Breast epithelium (tissue), 4 donors: ENCODE data around the gene MBIP. TPM values are rescaled to one million over a fixed set of nuclear protein-coding genes. Genes with fewer than 3 reads are reported as not detected.

ENCODE experiments used
- DNase-seq, 2 donors: peaks; one replicate each; pipeline ENCODE4 v3.0.0-alpha.2; 2019; ENCODE audit warnings: low spot score in 2 of 2
- H3K27ac ChIP-seq, 2 donors: fragments of 200-600 bp; sonication (generic) in 1 of 2; one replicate each; pipeline ENCODE4 v1.5.1; 2016 to 2019; ENCODE audit warnings: mild to moderate bottlenecking in 1 of 2
- H3K27me3 ChIP-seq, 2 donors: fragments of 200-600 bp; sonication (generic) in 1 of 2; one replicate each; pipeline versions ENCODE4 v1.5.1 to v1.6.0; 2017 to 2019; ENCODE audit warnings: control low read depth in 1 of 2, mild to moderate bottlenecking in 1 of 2
- H3K36me3 ChIP-seq: fragments of 200-600 bp; one replicate; pipeline ENCODE4 v1.5.1; 2019
- H3K4me1 ChIP-seq, 2 donors: fragments of 200-600 bp; sonication (generic); one replicate each; pipeline ENCODE4 v1.5.1; 2016 to 2019; ENCODE audit warnings: control low read depth in 1 of 2
- H3K4me3 ChIP-seq, 3 donors: fragments of 200-600 bp; sonication (generic); 1 replicate in 2 of 3; 2 replicates in 1 of 3; pipeline ENCODE4 v1.5.1; 2016 to 2019; ENCODE audit warnings: mild to moderate bottlenecking in 3 of 3, moderate library complexity in 2 of 3
- H3K9me3 ChIP-seq, 2 donors: fragments of 200-600 bp; sonication (generic) in 1 of 2; one replicate each; pipeline ENCODE4 v1.5.1; 2016 to 2019; ENCODE audit warnings: control low read depth in 1 of 2
- CTCF ChIP-seq, 3 donors: fragments of 450-650 bp; IDR thresholded peaks; one replicate each; pipeline ENCODE4 v1.5.1; 2016 to 2017; ENCODE audit warnings: antibody characterized with exemption in 3 of 3, mild to moderate bottlenecking in 3 of 3, moderate library complexity in 3 of 3
- POLR2A ChIP-seq: fragments of 450-650 bp; IDR thresholded peaks from one replicate; pipeline ENCODE4 v1.6.1; 2016; ENCODE audit warnings: antibody characterized with exemption, mild to moderate bottlenecking, moderate library complexity
- POLR2AphosphoS5 ChIP-seq, 3 donors: sonication (generic); formaldehyde crosslinking; IDR thresholded peaks; one replicate each; pipeline ENCODE4 v1.6.1; 2017; ENCODE audit warnings: antibody characterized with exemption in 3 of 3
- intact Hi-C: fragments of 100-400 bp; cut with DNase I; formaldehyde crosslinking; loops from one replicate; pipeline ENCODE4 v1.15.1; 2023; ENCODE audit warnings: low total_unique reads
- total RNA-seq, 3 donors: library from RNA; depleted of rRNA; stranded (reverse); fragments of >200 nt; gene quantifications; one replicate each; pipeline ENCODE4 v1.1.0, GENCODE V29; 2016

MBIP gene
- total RNA-seq, result 10 to 100 TPM; 19.0 to 33.1 (median 20.3) TPM

- Histone ChIP-seq H3K4me1 (no peaks in the 10 kb centered on the region), H3K4me3 (peak within 1 kb of the TSS; percentile 59 to 89 (median 76)), H3K36me3 (no peaks in the 10 kb centered on the region), H3K27ac (peak within 1 kb of the TSS; percentile 90 to 91), H3K27me3 (no peaks in the 10 kb centered on the region), H3K9me3 (no peaks in the 10 kb centered on the region)
- intact Hi-C loops, result no loop called here
- peak; percentile 58 for TF ChIP-seq POLR2A
- peak; percentile 29 to 79 (median 68) for TF ChIP-seq POLR2AphosphoS5 (IDR thresholded peaks at IDR 0.05)
- TF ChIP-seq CTCF (IDR thresholded peaks at IDR 0.05), result no peak
- DNase-seq, result peak; percentile 87 to 93
These were observed at the start of gene MBIP for GRCh38 chr14:36320200-36320896. Gene MBIP, minus strand, starts transcription at chr14:36320637. Its CDS starts 49 bp downstream, at chr14:36320588.

- Histone ChIP-seq H3K4me1 (no peaks in the 10 kb centered on the region), H3K4me3 (no peak overlapping the region), H3K9me3 (no peaks in the 10 kb centered on the region), H3K27ac (no peak overlapping the region), H3K36me3 (no peaks in the 10 kb centered on the region), H3K27me3 (no peaks in the 10 kb centered on the region)
- DNase-seq, result no peak
- intact Hi-C loops, result no loop called here
- TF ChIP-seq CTCF (IDR thresholded peaks at IDR 0.05) (no peak), POLR2A (no peak), POLR2AphosphoS5 (IDR thresholded peaks at IDR 0.05) (no peak)
These were observed 47.7 kb upstream of the MBIP start for GRCh38 chr14:36367985-36368774.

GRCh38 chr14:36365766-36366165 lies 45.3 kb upstream of the MBIP start:
- DNase-seq, result no peak
- Histone ChIP-seq H3K4me1 (no peaks in the 10 kb centered on the region), H3K9me3 (no peaks in the 10 kb centered on the region), H3K36me3 (no peaks in the 10 kb centered on the region), H3K4me3 (no peak overlapping the region), H3K27me3 (no peaks in the 10 kb centered on the region), H3K27ac (no peak overlapping the region)
- no peak for TF ChIP-seq POLR2AphosphoS5 (IDR thresholded peaks at IDR 0.05)
- TF ChIP-seq CTCF (IDR thresholded peaks at IDR 0.05), result no peak
- TF ChIP-seq POLR2A, result no peak
- intact Hi-C loops, result no loop called here

- no peak for DNase-seq
- H3K9me3 ChIP-seq, result no peaks in the 10 kb centered on the region
- H3K4me3 ChIP-seq, result no peak overlapping the region
- no peaks in the 10 kb centered on the region for H3K4me1 ChIP-seq
- intact Hi-C loops, result no loop called here
- TF ChIP-seq POLR2A (no peak), POLR2AphosphoS5 (IDR thresholded peaks at IDR 0.05) (no peak), CTCF (IDR thresholded peaks at IDR 0.05) (no peak)
- H3K27me3 ChIP-seq, result no peaks in the 10 kb centered on the region
- H3K27ac ChIP-seq, result no peak overlapping the region
- no peaks in the 10 kb centered on the region for H3K36me3 ChIP-seq
These were observed 43.3 kb upstream of the MBIP start for GRCh38 chr14:36363704-36364103.

- intact Hi-C loops, result no loop called here
- no peak overlapping the region for H3K4me3 ChIP-seq
- no peak for DNase-seq
- H3K27me3 ChIP-seq, result no peaks in the 10 kb centered on the region
- TF ChIP-seq POLR2A (no peak), CTCF (IDR thresholded peaks at IDR 0.05) (no peak), POLR2AphosphoS5 (IDR thresholded peaks at IDR 0.05) (no peak)
- no peaks in the 10 kb centered on the region for H3K9me3 ChIP-seq
- H3K4me1 ChIP-seq, result no peaks in the 10 kb centered on the region
- no peaks in the 10 kb centered on the region for H3K36me3 ChIP-seq
- no peak overlapping the region for H3K27ac ChIP-seq
These were observed 42.2 kb upstream of the MBIP start for GRCh38 chr14:36362648-36363047.
